Upper lobe of right lung (tissue), 1 donor: ENCODE measurements around the gene SFMBT2. TPM values are rescaled to one million over a fixed set of nuclear protein-coding genes. Genes with fewer than 3 reads are reported as not detected.

Experiments used
- ATAC-seq: fragments of 200-7000 bp; cut with Tn5 transposase; one replicate; pipeline ENCODE4 v1.9.1; 2020; ENCODE audit warnings: mild to moderate bottlenecking, moderate library complexity
- DNase-seq: peaks from one replicate; pipeline ENCODE4 v3.0.0-alpha.2; 2020
- H3K27ac ChIP-seq: fragments of 200-600 bp; one replicate; pipeline ENCODE4 v1.8.0; 2022
- H3K27me3 ChIP-seq: fragments of 200-600 bp; one replicate; pipeline ENCODE4 v1.8.0; 2022; ENCODE audit warnings: mild to moderate bottlenecking
- H3K36me3 ChIP-seq: fragments of 200-600 bp; one replicate; pipeline ENCODE4 v1.8.0; 2022
- H3K4me1 ChIP-seq: fragments of 200-600 bp; one replicate; pipeline ENCODE4 v1.8.0; 2022
- H3K4me3 ChIP-seq: fragments of 200-600 bp; one replicate; pipeline ENCODE4 v1.8.0; 2022; ENCODE audit warnings: mild to moderate bottlenecking
- H3K9me3 ChIP-seq: fragments of 200-600 bp; one replicate; pipeline ENCODE4 v1.8.0; 2022
- CTCF ChIP-seq: fragments of 200-600 bp; IDR thresholded peaks from one replicate; pipeline ENCODE4 v1.8.0; 2022; ENCODE audit warnings: antibody characterized with exemption
- intact Hi-C: fragments of 100-400 bp; cut with DNase I; formaldehyde crosslinking; loops from one replicate; pipeline ENCODE4 v1.11.0; 2022
- total RNA-seq: library from RNA; stranded (reverse); fragmentation: NEBNext Ultra II Directional; extraction: Animal tissue kit (Norgen Biotek cat#: 25700); gene quantifications from one replicate; pipeline ENCODE4 v1.2.1, GENCODE V29; 2021
- donor health status: DM: no; HTN: yes; CAD: no; lungs with severe emphysema.

SFMBT2 gene
- total RNA-seq, 1 donor from 2014 or later: 16.1 TPM

DNA sequence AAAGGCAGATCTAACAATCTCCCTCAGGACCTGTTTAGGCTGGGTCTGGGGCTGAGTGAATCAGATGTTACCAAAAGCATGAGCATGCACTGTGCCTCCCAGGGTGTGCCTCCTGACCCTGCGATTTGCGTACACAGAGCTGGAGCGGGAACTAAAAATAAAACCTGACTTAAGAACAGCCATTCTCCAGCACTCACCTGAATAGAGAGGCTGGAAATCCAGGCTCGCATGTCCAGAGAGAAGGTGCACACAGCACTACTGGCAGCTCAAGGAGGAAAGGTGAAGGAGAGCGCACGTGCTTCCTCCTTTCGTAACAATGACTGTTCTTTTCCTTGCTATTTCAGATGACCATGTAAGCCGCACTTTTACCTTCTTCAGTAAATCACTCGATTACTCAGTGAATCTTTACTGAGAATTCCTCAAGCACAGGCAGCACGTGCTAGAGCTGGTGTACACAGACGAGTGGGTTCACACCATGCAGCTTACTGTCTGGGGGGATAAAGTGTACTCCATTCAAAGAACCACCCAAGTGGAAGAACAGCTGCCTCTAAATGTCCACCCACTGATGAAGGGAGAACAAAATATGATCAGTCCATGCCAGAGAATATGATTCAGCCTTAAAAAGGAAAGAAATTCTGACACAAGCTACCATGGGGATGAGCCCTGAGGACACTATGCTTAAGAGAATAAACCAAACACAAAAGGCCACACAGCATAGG lies 45.6 kb downstream of the SFMBT2 start:
- ATAC-seq (peak; percentile 64), DNase-seq (no peak)
- Histone ChIP-seq H3K27ac (no peak overlapping the region), H3K9me3 (no peaks in the 10 kb centered on the region), H3K27me3 (no peaks in the 10 kb centered on the region), H3K4me3 (no peak overlapping the region), H3K4me1 (no peaks in the 10 kb centered on the region), H3K36me3 (peaks cover 53% of the 10 kb centered on the region)
- no peak for TF ChIP-seq CTCF
- intact Hi-C loops: no loop called here

- H3K27ac ChIP-seq: no peak overlapping the region
- peaks cover 55% of the 10 kb centered on the region for H3K36me3 ChIP-seq
- H3K9me3 ChIP-seq: no peaks in the 10 kb centered on the region
- DNase-seq (no peak), ATAC-seq (peak; percentile 15)
- H3K4me3 ChIP-seq: no peak overlapping the region
- no peaks in the 10 kb centered on the region for H3K4me1 ChIP-seq
- intact Hi-C loops: no loop called here
- no peaks in the 10 kb centered on the region for H3K27me3 ChIP-seq
- TF ChIP-seq CTCF: no peak
Measured at GRCh38 chr10:7364474-7364873, 46.4 kb downstream of the SFMBT2 start.

GRCh38 chr10:7363700-7364099 lies 47.1 kb downstream of the SFMBT2 start:
- no peak overlapping the region for H3K4me3 ChIP-seq
- intact Hi-C loops: no loop called here
- peaks cover 47% of the 10 kb centered on the region for H3K36me3 ChIP-seq
- ATAC-seq (no peak), DNase-seq (no peak)
- no peaks in the 10 kb centered on the region for H3K4me1 ChIP-seq
- no peak overlapping the region for H3K27ac ChIP-seq
- no peaks in the 10 kb centered on the region for H3K9me3 ChIP-seq
- no peak for TF ChIP-seq CTCF
- no peaks in the 10 kb centered on the region for H3K27me3 ChIP-seq

DNA sequence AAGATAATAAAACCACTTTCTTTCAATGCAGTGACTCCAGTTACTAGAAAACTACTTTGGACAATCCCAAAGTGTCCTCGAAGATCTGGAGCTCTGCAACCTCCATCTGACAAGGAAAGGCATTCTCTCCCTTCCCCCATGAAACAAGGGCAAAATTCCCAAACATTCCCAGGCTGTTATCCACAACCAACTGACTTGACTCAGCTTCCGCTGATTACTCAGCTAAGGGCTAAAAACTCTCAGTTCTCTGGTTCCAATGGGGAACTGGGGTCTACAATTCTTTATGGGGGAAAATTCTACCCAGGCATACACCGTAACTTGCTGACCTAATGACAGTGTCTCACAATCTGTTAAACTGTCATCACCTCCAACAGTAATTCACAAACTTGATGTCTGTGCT lies 48.4 kb downstream of the SFMBT2 start:
- H3K27me3 ChIP-seq: no peaks in the 10 kb centered on the region
- no peaks in the 10 kb centered on the region for H3K4me1 ChIP-seq
- intact Hi-C loops: no loop called here
- H3K4me3 ChIP-seq: no peak overlapping the region
- no peak for DNase-seq
- no peak overlapping the region for H3K27ac ChIP-seq
- peaks cover 36% of the 10 kb centered on the region for H3K36me3 ChIP-seq
- H3K9me3 ChIP-seq: no peaks in the 10 kb centered on the region
- no peak for TF ChIP-seq CTCF
- no peak for ATAC-seq

DNA sequence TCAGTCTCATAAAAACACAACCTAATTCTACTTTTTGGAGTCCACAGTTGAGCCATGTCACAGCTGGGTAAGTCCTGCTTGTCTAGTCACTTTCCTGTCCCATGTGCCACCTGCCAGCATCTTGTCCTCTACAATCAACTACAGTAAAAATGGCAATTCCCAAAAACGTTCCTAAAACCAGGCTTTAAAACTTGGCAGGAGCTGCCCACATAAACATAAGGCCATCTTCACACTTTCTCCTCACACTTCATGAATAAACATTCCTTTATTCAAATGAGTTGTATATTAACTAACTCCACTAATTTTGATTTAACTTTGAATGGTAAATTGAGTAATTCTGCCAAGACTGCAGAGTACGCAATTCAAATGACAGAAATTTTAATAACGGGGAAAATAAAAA lies 49.5 kb downstream of the SFMBT2 start:
- H3K27ac ChIP-seq: no peak overlapping the region
- no peaks in the 10 kb centered on the region for H3K4me1 ChIP-seq
- H3K27me3 ChIP-seq: no peaks in the 10 kb centered on the region
- H3K36me3 ChIP-seq: peaks cover 24% of the 10 kb centered on the region
- no peak for TF ChIP-seq CTCF
- no peaks in the 10 kb centered on the region for H3K9me3 ChIP-seq
- H3K4me3 ChIP-seq: no peak overlapping the region
- DNase-seq (no peak), ATAC-seq (no peak)
- intact Hi-C loops: no loop called here

DNA sequence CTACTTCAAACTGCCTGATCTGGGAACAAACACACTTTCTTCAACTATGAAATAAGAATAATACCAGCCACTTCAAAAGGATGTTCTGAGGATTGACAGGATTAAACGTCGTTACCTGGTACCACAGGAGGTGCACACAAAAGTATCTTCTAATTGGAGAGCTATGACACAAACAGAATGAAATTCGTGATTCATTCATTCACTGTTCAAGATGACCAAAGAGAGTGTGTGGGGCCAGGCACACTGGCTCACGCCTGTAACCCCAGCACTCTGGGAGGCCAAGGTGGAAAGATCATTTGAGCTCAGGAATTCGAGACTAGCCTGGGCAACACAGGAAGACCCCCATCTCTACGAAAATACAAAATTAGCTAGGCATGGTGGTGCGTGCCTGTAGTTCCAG lies 50.9 kb downstream of the SFMBT2 start:
- Histone ChIP-seq H3K27ac (no peak overlapping the region), H3K27me3 (no peaks in the 10 kb centered on the region), H3K4me1 (no peaks in the 10 kb centered on the region), H3K9me3 (no peaks in the 10 kb centered on the region), H3K36me3 (peaks cover 17% of the 10 kb centered on the region), H3K4me3 (no peak overlapping the region)
- DNase-seq (no peak), ATAC-seq (no peak)
- intact Hi-C loops: no loop called here
- TF ChIP-seq CTCF: no peak
